Skeletal muscle satellite cell (primary cell): ENCODE data around the gene HS6ST1.
"Not testable (repeated sequence)": the region's sequence is repeated elsewhere in the genome, so short reads cannot be mapped to it uniquely, and the experiment has no call there.

Experiments
- H3K27me3 ChIP-seq: 2 replicates; pipeline ENCODE4 v1.7.0; 2013; ENCODE audit warnings: low read length; ENCODE audit not compliant: control insufficient read depth, insufficient read depth
- H3K36me3 ChIP-seq: 2 replicates; pipeline ENCODE4 v1.7.0; 2013; ENCODE audit warnings: mild to moderate bottlenecking, control low read depth, low read length; ENCODE audit not compliant: insufficient read depth
- H3K4me1 ChIP-seq: 2 replicates; pipeline ENCODE4 v1.7.0; 2013; ENCODE audit warnings: low read length; ENCODE audit not compliant: control insufficient read depth, insufficient read depth
- H3K4me2 ChIP-seq: 2 replicates; pipeline ENCODE4 v1.7.0; 2013; ENCODE audit warnings: mild to moderate bottlenecking, low read length
- H3K4me3 ChIP-seq: 2 replicates; pipeline ENCODE4 v1.7.0; 2013; ENCODE audit warnings: low read length
- H3K9ac ChIP-seq: 2 replicates; pipeline ENCODE4 v1.7.0; 2013; ENCODE audit warnings: mild to moderate bottlenecking, low read depth, low read length, moderate library complexity
- H3K9me3 ChIP-seq: replicated peaks from 2 replicates; pipeline ENCODE4 v1.7.0; 2013; ENCODE audit warnings: mild to moderate bottlenecking, control low read depth, low read length

Gene HS6ST1

GRCh38 chr2:128318245-128318644 lies 423 bp downstream of the HS6ST1 start:
- Histone ChIP-seq H3K4me3 (peak overlapping the region; percentile 61), H3K4me1 (peaks cover 25% of the 10 kb centered on the region), H3K4me2 (peak overlapping the region; percentile 96)
- H3K9me3 ChIP-seq, H3K9ac ChIP-seq, H3K36me3 ChIP-seq, H3K27me3 ChIP-seq: not testable (repeated sequence)

GRCh38 chr2:128317899-128318225 lies 806 bp downstream of the HS6ST1 start:
- Histone ChIP-seq H3K4me2 (peak overlapping the region; percentile 96), H3K4me3 (peak overlapping the region; percentile 70), H3K9ac (peak overlapping the region; percentile 22), H3K4me1 (peaks cover 25% of the 10 kb centered on the region)
- H3K27me3 ChIP-seq, H3K9me3 ChIP-seq, H3K36me3 ChIP-seq: not testable (repeated sequence)

- Histone ChIP-seq H3K4me3 (peak overlapping the region; percentile 70), H3K4me1 (peaks cover 22% of the 10 kb centered on the region), H3K4me2 (peak overlapping the region; percentile 96), H3K9ac (peak overlapping the region; percentile 22), H3K27me3 (no peaks in the 10 kb centered on the region), H3K36me3 (no peaks in the 10 kb centered on the region), H3K9me3 (no peaks in the 10 kb centered on the region)
These were observed 1.3 kb downstream of the HS6ST1 start for GRCh38 chr2:128317181-128317898.

GRCh38 chr2:128316777-128317180 lies 1.9 kb downstream of the HS6ST1 start:
- Histone ChIP-seq H3K9ac (no peak overlapping the region), H3K4me2 (peak overlapping the region; percentile 96), H3K4me3 (peak overlapping the region; percentile 70), H3K27me3 (no peaks in the 10 kb centered on the region), H3K4me1 (peaks cover 18% of the 10 kb centered on the region), H3K9me3 (no peaks in the 10 kb centered on the region), H3K36me3 (no peaks in the 10 kb centered on the region)

GRCh38 chr2:128315829-128316776 lies 2.6 kb downstream of the HS6ST1 start:
- Histone ChIP-seq H3K27me3 (no peaks in the 10 kb centered on the region), H3K4me1 (peaks cover 14% of the 10 kb centered on the region), H3K4me2 (peak overlapping the region; percentile 96), H3K9me3 (no peaks in the 10 kb centered on the region), H3K36me3 (no peaks in the 10 kb centered on the region), H3K9ac (no peak overlapping the region), H3K4me3 (peak overlapping the region; percentile 70)

- H3K36me3 ChIP-seq: no peaks in the 10 kb centered on the region
- H3K9me3 ChIP-seq: no peaks in the 10 kb centered on the region
- no peak overlapping the region for H3K4me3 ChIP-seq
- H3K9ac ChIP-seq: no peak overlapping the region
- H3K4me1 ChIP-seq: peaks cover 14% of the 10 kb centered on the region
- no peaks in the 10 kb centered on the region for H3K27me3 ChIP-seq
- no peak overlapping the region for H3K4me2 ChIP-seq
These were observed 3.4 kb downstream of the HS6ST1 start for GRCh38 chr2:128315122-128315828.

GRCh38 chr2:128314348-128315121 lies 4.1 kb downstream of the HS6ST1 start:
- Histone ChIP-seq H3K9me3 (no peaks in the 10 kb centered on the region), H3K27me3 (no peaks in the 10 kb centered on the region), H3K36me3 (no peaks in the 10 kb centered on the region), H3K4me3 (no peak overlapping the region), H3K4me2 (no peak overlapping the region), H3K9ac (no peak overlapping the region), H3K4me1 (peaks cover 14% of the 10 kb centered on the region)

GRCh38 chr2:128313931-128314347 lies 4.7 kb downstream of the HS6ST1 start:
- Histone ChIP-seq H3K36me3 (no peaks in the 10 kb centered on the region), H3K4me1 (peaks cover 14% of the 10 kb centered on the region), H3K9ac (no peak overlapping the region), H3K4me3 (no peak overlapping the region), H3K27me3 (no peaks in the 10 kb centered on the region), H3K9me3 (no peaks in the 10 kb centered on the region), H3K4me2 (no peak overlapping the region)

GRCh38 chr2:128313091-128313836 lies 5.4 kb downstream of the HS6ST1 start:
- Histone ChIP-seq H3K9me3 (no peaks in the 10 kb centered on the region), H3K9ac (no peak overlapping the region), H3K4me1 (peaks cover 14% of the 10 kb centered on the region), H3K27me3 (no peaks in the 10 kb centered on the region), H3K4me2 (no peak overlapping the region), H3K4me3 (no peak overlapping the region), H3K36me3 (no peaks in the 10 kb centered on the region)

GRCh38 chr2:128312411-128312810 lies 6.3 kb downstream of the HS6ST1 start:
- H3K4me1 ChIP-seq: peaks cover 9% of the 10 kb centered on the region
- H3K27me3 ChIP-seq: no peaks in the 10 kb centered on the region
- H3K4me2 ChIP-seq: no peak overlapping the region
- H3K9ac ChIP-seq: no peak overlapping the region
- no peak overlapping the region for H3K4me3 ChIP-seq
- H3K9me3 ChIP-seq: no peaks in the 10 kb centered on the region
- no peaks in the 10 kb centered on the region for H3K36me3 ChIP-seq
